Measurements from ENCODE around the gene KIAA0040. TPM values are rescaled to one million over a fixed set of nuclear protein-coding genes. Genes with fewer than 3 reads are reported as not detected.

The KIAA0040 gene
- total RNA-seq, 1 donor from 2014 or later, result not detected

GRCh38 chr1:175172503-175172902 is 20.1 kb downstream of the KIAA0040 start:
- Mint-ChIP-seq H3K27me3 (ENCODE audit: unreplicated experiment) (peaks cover 2% of the 10 kb centered on the region), H3K36me3 (ENCODE audit: unreplicated experiment) (no peaks in the 10 kb centered on the region), H3K4me3 (ENCODE audit: unreplicated experiment) (no peak overlapping the region), H3K9me3 (ENCODE audit: unreplicated experiment) (peaks cover under 1% of the 10 kb centered on the region), H3K4me1 (ENCODE audit: low read depth, unreplicated experiment) (no peaks in the 10 kb centered on the region), H3K27ac (ENCODE audit: unreplicated experiment) (no peak overlapping the region)
- no peak for DNase-seq
- TF ChIP-seq, protein P1, sequence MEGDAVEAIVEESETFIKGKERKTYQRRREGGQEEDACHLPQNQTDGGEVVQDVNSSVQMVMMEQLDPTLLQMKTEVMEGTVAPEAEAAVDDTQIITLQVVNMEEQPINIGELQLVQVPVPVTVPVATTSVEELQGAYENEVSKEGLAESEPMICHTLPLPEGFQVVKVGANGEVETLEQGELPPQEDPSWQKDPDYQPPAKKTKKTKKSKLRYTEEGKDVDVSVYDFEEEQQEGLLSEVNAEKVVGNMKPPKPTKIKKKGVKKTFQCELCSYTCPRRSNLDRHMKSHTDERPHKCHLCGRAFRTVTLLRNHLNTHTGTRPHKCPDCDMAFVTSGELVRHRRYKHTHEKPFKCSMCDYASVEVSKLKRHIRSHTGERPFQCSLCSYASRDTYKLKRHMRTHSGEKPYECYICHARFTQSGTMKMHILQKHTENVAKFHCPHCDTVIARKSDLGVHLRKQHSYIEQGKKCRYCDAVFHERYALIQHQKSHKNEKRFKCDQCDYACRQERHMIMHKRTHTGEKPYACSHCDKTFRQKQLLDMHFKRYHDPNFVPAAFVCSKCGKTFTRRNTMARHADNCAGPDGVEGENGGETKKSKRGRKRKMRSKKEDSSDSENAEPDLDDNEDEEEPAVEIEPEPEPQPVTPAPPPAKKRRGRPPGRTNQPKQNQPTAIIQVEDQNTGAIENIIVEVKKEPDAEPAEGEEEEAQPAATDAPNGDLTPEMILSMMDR (IDR thresholded peaks at IDR 0.05; ENCODE audit: partially characterized antibody, unreplicated experiment), result no peak

DNA sequence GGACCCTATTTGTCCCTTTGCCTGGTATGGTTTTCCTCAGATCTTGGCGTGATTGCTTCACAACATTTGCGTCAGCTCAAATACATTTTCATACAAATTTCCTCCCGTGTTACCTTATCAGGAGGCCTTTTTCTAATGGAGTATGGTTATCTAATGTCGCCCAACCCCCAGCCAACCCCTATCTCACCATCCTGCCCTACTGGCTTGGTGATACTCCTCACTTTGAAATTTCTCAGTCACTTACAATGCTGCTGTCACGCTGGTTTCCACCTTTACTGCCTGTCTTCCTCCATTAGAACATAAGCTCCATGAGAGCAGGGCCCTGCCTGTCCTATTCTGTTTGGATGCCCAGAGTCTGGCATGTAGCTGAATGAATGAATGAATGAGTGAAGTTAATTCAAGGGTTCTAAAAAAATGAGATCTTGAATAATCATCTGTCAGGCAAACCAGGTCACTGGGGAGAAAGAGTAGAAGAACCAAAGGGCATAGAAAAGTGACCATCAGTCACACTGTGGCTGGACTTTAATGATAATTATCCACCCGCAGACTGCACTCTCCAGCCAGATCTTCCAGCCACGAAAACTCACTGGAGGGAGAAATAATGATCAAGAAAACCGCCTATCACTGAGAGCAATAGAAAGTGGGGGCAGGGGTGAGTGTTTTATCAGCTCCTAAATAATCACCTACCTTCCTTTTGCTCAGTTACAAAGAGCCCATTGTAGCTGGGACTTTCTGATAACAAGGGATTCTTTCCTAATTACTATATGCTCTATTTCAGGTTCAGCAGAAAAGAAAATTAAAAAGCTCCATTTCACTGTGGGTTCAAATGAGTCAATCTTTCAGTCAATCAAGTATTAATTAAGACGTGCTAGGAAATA is 21.3 kb downstream of the KIAA0040 start:
- H3K9me3 Mint-ChIP-seq (ENCODE audit: unreplicated experiment), result peaks cover 3% of the 10 kb centered on the region
- H3K4me1 Mint-ChIP-seq (ENCODE audit: low read depth, unreplicated experiment), result no peaks in the 10 kb centered on the region
- no peak overlapping the region for H3K4me3 Mint-ChIP-seq (ENCODE audit: unreplicated experiment)
- TF ChIP-seq, protein P1 (IDR thresholded peaks at IDR 0.05; ENCODE audit: partially characterized antibody, unreplicated experiment), result no peak
- no peak overlapping the region for H3K27ac Mint-ChIP-seq (ENCODE audit: unreplicated experiment)
- no peak for DNase-seq
- no peaks in the 10 kb centered on the region for H3K36me3 Mint-ChIP-seq (ENCODE audit: unreplicated experiment)
- H3K27me3 Mint-ChIP-seq (ENCODE audit: unreplicated experiment), result peaks cover 2% of the 10 kb centered on the region

DNA sequence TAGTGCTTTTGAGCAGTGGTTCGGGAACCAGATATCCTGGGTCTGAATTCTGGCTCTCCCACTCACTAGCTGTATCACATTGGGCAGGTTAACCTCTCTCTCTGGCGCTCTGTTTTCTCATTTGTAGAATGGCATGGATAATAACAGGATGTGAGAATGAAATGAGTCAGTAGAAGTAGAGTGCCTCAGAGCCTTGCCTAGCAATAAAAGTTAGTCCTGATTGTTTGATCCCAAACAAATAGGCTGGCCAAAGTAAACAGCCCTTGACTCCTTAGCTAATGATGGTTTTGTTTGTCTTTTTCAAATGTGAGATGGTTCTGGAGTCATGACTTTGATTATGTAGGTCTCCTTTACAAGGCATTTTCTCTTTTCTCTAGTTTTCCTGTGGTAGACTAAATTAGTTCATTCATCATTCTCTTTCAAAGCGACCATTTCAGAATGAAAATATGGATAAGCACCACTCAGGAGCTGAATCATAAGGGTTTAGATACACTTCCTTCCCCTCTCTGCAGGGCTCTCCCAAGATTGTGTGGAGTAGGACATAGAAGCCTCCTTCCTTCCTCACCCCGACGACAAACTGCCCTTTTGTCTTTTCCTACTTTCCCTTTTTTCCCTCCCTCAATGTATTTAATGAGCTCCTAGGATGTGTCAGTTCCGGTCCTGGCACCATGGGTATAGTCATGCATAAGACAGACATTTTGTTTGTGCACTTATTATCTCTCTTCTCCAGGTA is 23.1 kb downstream of the KIAA0040 start:
- DNase-seq, result no peak
- peaks cover 3% of the 10 kb centered on the region for H3K9me3 Mint-ChIP-seq (ENCODE audit: unreplicated experiment)
- no peaks in the 10 kb centered on the region for H3K36me3 Mint-ChIP-seq (ENCODE audit: unreplicated experiment)
- TF ChIP-seq, protein P1 (IDR thresholded peaks at IDR 0.05; ENCODE audit: partially characterized antibody, unreplicated experiment), result no peak
- no peaks in the 10 kb centered on the region for H3K4me1 Mint-ChIP-seq (ENCODE audit: low read depth, unreplicated experiment)
- H3K27ac Mint-ChIP-seq (ENCODE audit: unreplicated experiment), result no peak overlapping the region
- no peak overlapping the region for H3K4me3 Mint-ChIP-seq (ENCODE audit: unreplicated experiment)
- H3K27me3 Mint-ChIP-seq (ENCODE audit: unreplicated experiment), result peaks cover 2% of the 10 kb centered on the region

DNA sequence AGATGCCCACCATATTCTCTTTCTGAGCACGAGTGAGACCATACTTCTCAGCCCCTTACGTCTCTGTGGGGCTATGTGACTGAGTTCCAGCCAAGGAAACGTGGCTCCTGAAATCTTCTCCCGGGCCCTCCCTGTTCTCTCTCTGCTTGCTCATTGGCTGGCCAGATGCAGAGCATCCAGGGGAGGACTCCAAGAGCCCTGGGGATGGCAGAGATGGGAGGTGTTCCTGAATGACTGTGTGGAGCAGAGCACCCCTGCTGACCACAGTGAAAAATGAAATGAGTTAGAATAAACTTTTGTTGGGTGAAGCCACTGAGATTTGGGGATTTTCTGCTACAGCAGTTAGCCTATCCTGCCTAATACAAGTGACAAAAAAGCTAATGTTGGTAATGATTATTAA is 23.8 kb downstream of the KIAA0040 start:
- TF ChIP-seq, protein P1 (IDR thresholded peaks at IDR 0.05; ENCODE audit: partially characterized antibody, unreplicated experiment), result no peak

DNA sequence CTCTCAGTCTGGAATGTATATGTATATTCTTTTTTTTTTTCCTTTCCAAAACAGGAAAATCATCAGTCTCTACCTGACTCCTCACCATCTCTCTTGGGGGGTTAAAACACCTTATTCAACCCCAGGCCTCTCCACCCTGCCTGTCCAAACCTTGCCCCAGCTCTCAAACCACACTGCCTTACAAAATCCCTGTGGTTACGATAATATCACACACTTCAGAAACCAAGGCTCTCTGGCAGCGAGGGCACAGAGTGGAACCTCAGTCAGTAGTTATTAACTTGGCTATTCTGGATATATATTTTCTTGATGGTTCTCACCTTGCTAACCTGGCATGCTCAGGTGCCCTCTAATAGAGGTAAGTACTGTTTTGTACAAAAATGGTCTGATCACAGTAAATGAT is 24.7 kb downstream of the KIAA0040 start:
- Mint-ChIP-seq H3K36me3 (ENCODE audit: unreplicated experiment) (no peaks in the 10 kb centered on the region), H3K4me3 (ENCODE audit: unreplicated experiment) (no peak overlapping the region), H3K4me1 (ENCODE audit: low read depth, unreplicated experiment) (no peaks in the 10 kb centered on the region), H3K9me3 (ENCODE audit: unreplicated experiment) (peaks cover 3% of the 10 kb centered on the region), H3K27me3 (ENCODE audit: unreplicated experiment) (peaks cover 2% of the 10 kb centered on the region), H3K27ac (ENCODE audit: unreplicated experiment) (no peak overlapping the region)
- no peak for DNase-seq
- TF ChIP-seq, protein P1 (IDR thresholded peaks at IDR 0.05; ENCODE audit: partially characterized antibody, unreplicated experiment), result no peak

More for the DNA sequence above, 23.8 kb downstream of the KIAA0040 start:
- Mint-ChIP-seq H3K36me3 (ENCODE audit: unreplicated experiment) (no peaks in the 10 kb centered on the region), H3K27me3 (ENCODE audit: unreplicated experiment) (peaks cover 2% of the 10 kb centered on the region), H3K4me3 (ENCODE audit: unreplicated experiment) (no peak overlapping the region), H3K4me1 (ENCODE audit: low read depth, unreplicated experiment) (no peaks in the 10 kb centered on the region), H3K9me3 (ENCODE audit: unreplicated experiment) (peaks cover 3% of the 10 kb centered on the region), H3K27ac (ENCODE audit: unreplicated experiment) (no peak overlapping the region)
- DNase-seq, result no peak

All from glutamatergic neuron (in vitro differentiated cells).